SK-N-MC (cell line): ENCODE results near the gene ANO2.

Source experiments
- EZH2 ChIP-seq: fragments of 200-600 bp; sonication (generic); IDR thresholded peaks from one replicate; pipeline ENCODE4 v1.6.1; 2017; ENCODE audit warnings: antibody characterized with exemption
- FOXP2 ChIP-seq: optimal IDR thresholded peaks from 2 replicates; pipeline ENCODE3; 2011; ENCODE audit warnings: mild to moderate bottlenecking, moderate library complexity; ENCODE audit not compliant: insufficient read depth; ENCODE audit errors: extremely low read length, control extremely low read depth

- no peak for TF ChIP-seq EZH2
- no peak for TF ChIP-seq FOXP2
These were observed 227.0 kb downstream of the ANO2 start for GRCh38 chr12:5718073-5718472.
